HL-60/S4 treated with retinoic acid at 250 ng/mL for 4 days and 3 days (cell line): Measurements from ENCODE around the gene MRPL30.
"Not testable (repeated sequence)": the region's sequence is repeated elsewhere in the genome, so short reads cannot be mapped to it uniquely, and the experiment has no call there.

ENCODE experiments used
- in situ Hi-C: fragments of 300-500 bp; cut with MboI; formaldehyde crosslinking; loops from 2 replicates; pipeline ENCODE4 v1.7.0; 2022; ENCODE audit warnings: low sequenced_read_pairs

The MRPL30 gene

DNA sequence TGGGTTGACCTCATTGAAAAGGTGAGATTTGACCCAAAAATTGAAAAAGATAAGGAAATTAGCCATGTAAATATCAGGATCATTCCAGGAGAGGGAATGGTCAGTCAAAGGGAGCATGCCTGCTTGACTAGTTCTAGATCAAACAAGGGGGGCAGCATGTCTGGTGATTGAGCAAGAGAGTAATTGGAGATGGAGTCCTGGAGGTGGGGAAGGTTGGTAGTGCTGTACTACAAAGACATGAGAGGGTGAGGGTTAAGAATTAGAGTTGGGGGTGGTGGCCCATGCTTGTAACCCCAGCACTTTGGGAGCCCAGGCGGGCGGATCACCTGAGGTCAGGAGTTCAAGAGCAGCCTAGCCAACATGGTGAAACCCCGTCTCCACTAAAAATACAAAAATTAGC, 2.0 kb downstream of the MRPL30 start:
- in situ Hi-C loops, result no loop called here

DNA sequence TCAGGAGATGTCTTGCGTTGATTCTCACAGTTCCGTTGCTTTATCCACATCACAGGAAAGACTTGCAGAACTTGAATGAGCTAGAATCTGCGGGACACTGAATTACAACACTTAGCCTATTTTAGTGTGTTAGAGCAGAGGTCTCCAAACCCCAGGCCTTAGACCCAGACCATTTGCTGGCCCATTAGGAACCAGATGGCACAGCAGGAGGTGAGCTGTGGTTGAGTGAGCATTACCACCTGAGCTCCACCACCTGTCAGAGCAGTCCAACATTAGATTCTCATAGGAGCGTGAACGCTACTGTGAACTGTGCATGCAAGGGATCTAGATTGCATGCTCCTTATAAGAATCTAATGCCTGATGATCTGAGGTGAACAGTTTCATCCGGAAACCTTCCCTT, 3.8 kb downstream of the MRPL30 start:
- in situ Hi-C loops, result no loop called here

DNA sequence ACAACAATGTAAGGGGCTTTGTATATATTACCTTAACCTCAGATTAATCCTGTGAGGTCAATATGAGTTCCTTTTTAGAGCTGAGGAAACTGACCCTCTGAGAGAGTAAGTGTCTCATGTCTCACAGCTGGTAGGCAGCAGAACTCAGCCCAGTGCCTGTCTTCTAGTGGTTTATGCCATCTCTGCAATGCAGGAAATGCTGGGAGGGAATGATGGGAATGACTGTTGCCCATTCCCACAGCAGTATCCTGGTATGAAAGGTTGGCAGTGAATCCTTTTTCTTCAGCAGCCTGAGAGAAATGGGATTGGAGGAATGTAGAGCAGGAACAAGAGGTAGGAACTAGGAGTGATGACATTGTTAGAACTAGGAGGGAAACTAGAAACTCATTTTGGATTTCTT, 6.0 kb downstream of the MRPL30 start:
- in situ Hi-C loops, result no loop called here

DNA sequence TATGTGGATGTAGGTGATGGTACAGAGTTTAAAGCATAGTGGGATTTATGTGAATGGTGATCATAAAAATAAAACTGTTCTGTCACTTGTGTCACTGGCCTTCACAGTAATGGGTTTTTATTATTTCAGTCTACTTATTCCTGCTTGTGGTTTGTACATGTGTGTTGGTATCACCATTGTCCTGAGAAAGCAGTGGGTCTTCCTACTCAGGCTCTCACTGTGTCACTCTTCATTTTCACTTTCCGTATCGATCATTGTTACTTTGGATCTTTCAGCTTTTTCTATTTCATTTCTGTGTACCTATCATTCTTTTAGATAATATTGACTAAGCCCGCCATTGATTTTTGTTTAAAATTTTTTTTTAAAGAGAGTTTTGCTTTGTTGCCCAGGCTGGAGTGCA, 7.4 kb downstream of the MRPL30 start:
- in situ Hi-C loops, result no loop called here

DNA sequence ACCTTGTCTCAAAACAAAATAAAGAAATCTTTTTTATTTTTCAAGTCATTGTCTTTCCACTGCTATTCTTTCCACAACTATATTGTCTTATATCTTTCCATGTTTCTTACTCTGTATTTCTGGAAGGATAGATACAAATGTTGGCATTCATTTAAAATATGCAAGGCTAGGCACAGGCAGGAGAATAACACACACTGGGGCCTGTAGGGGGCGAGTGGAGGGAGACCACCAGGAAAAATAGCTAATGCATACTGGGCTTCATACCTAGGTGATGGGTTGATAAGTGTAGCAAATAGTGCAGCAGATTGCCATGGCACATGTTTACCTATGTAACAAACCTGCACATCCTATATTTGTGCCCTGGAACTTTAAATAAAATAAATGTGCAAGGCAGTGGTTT, 9.6 kb downstream of the MRPL30 start:
- in situ Hi-C loops, result no loop called here

DNA sequence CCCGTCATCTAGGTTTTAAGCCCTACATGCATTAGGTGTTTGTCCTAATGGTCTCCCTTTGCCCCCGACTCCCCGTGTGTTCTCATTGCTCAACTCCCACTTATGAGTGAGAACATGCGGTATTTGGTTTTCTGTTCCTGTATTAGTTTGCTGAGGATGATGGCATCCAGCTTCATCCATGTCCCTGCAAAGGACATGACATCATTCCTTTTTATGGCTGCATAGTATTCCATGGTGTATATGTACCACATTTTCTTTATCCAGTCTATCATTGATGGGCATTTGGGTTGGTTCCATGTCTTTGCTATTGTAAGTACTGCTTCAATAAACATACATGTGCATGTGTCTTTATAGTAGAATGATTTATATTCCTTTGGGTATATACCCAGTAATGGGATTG, 11.4 kb downstream of the MRPL30 start:
- in situ Hi-C loops, result not testable (repeated sequence)

DNA sequence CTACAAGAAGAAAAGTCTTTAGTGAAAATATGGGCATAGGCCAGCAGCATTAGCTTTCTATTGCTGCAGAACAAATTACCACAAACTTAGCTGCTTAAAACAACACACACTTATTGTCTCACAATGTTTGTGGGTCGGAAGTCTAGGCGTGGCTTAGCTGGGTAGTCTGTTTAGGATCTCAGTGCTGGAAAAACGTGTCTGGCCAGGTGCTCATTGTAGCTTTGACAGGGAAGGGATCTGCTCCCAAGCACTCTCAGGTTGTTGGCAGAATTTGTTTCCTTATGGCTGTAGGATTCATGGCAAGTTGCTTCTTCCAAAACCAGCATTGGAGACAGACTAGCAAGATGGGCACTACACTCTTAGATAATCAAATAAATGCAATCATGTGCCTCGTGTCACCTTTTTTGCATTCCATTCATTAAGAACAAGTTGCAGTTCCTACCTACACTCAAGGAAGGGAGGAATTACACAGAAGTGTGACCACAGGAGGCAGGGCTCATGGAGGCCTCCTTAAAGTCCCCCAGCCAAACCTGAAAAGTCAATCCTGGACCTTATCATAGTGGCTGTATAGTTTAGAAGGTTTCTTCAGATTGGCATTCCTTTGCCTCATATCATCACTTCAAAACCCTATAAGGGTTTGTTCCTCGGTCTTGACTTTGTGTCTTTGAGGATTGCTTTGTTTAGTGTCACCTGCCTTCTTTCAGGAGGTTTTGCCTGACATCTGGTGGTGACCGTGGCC, 17.3 kb downstream of the MRPL30 start:
- in situ Hi-C loops, result no loop called here

DNA sequence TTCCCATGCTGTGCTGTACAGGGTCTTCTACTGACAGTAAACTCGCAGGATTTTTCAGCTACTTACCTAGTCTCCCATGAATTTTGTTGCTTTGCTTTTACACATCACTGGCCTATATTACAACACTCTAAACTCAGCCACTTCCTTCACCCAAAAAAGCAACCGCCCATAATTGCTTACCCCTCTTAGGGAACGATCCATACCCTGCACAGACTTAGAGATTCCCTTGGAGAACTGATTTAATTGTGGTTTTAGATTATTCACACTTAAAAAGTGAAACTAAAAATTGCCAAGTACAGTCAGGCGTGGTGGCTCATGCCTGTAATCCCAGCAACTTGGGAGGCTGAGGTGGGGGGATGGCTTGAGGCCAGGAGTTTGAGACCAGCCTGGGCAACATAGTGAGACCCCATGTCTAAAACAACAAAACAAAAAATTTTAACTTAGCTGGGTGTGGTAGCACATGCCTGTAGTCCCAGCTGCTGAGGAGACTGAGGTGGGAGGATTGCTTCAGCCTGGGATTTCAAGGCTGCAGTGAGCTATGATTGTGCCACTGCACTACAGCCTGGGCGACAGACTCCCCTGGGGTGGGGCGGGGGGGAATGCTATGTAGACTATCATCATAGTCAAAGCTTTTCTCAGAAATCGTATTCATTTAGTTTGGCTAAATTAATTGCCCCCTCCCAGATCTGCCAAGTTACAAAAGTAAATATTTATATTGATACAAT, 19.3 kb downstream of the MRPL30 start:
- in situ Hi-C loops, result no loop called here

DNA sequence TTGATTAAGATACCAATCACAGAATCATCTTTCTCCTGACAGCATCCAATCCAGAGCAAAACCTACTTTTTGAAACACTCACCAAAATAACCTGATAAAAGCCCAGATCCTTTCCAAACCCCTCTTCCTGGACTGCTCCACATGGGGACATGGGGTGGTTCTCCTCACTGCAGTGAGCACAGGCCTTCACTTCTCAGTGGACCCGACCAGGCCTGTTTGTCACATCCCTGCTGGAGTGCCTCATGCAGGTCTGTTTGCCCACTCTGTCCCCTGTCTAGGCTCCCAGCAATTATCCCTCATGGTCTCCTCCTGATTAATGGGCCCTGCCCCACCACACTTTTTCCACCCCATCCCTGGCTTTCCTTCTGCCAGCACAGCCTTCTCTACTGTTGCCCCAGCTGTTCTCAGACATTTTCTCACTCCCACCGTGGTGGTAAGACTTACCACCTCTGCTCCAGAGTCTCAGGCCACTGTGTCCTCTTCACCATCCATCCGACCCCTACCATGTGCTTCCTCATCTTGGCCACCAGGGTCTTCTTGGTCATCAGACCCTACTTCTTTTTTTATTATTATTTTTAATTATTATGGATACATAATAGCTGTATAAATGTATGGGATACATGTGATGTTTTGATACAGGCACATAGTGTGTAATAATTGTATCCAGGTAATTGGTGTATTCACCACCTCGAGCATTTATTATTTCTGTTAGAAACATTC, 21.1 kb downstream of the MRPL30 start:
- in situ Hi-C loops, result no loop called here

DNA sequence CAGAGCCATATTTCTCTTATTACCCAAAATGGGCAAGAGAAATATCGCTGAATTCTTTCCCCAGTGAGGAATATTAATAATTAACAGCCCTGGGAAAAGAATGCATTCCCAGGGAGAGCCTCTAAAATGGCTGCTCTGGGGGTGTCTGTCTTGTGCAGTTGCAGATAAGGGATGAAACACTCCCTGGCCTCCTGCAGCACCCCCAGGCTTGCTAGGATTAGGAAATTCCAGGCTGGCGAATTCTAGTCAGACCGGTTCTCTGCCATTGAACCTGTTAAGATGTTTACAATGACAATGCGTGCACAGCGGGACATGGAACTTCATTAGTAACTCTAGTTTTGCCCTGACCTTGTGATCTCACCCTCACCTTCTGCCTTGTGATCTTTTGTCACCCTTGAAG, 24.5 kb downstream of the MRPL30 start:
- in situ Hi-C loops, result no loop called here

DNA sequence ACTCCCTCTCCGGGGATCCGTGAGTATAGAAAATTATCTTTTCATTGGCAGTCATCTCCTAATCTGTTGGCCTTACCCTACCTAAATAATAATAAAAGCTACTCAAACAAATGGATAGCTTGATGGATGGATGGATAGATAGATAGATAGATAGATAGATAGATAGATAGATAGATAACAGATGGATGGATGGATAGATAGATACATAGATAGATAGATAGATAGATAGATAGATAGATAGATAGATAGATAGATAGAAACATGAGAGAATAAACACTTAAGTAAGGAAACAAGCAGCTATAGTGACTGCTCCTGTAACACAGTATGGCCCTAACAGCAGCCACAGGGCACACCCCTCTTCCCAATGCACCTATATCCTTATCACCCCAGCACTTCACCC, 35.1 kb downstream of the MRPL30 start:
- in situ Hi-C loops, result no loop called here

DNA sequence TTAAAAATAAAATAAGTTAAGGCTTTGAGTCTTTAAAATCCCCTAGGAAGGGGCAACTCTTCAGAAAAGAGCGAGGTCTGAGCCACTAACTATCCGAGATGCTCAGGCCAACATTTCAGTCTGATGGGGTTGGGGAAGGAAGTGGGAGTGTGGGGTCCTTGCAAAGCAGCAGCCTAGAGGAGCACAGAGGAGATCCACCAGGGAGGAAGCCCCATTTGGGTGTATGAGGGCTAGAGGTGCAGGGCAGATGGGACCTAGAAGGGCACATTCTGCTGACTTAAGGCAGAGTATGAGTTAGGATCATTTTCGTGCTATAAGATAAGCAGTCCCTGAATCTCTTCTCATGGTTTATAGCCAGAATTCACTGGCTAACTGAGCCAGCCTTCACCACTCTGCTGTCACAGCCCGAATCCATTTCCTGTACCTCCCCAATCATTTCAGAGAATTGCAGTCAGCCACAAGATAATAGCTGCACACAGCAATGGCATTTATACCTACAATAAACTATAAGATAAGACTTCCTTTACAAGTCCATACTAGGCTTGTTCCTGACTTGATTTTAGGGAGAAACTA, 37.0 kb downstream of the MRPL30 start:
- in situ Hi-C loops, result no loop called here

DNA sequence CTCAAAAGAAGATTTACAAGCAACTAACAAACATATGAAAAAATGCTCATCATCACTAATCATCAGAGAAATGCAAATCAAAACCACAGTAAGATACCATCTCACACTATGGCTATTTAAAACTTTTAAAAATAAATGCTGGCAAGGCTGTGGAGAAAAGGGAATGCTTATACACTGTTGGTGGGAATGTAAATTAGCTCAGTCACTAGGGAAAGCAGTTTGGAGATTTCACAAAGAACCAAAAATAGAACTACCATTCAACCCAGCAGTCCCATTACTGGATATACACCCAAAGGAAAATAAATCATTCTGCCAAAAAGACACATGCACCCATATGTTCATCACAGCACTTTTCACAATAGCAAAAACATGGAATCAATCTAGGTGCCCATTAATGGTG, 52.2 kb downstream of the MRPL30 start:
- in situ Hi-C loops, result not testable (repeated sequence)

DNA sequence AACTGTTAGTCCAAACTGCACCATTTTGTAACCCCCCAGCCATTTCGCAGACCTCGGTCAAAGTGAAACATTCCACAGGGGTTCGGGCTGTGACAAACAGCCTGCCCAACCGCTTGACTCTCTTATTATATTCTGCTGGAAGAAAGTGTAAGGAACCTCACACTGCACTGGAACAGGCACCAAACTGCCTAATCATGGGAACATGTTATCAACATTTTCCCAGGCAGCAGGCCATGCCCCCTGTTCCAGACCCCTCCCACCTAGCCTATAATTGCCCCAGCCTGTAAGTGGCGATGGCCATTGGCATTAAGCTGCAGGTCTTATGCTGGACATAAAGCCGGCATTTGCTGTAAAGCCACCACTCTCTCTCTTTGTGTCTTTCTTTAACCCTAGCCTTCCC, 57.6 kb downstream of the MRPL30 start:
- in situ Hi-C loops, result no loop called here

DNA sequence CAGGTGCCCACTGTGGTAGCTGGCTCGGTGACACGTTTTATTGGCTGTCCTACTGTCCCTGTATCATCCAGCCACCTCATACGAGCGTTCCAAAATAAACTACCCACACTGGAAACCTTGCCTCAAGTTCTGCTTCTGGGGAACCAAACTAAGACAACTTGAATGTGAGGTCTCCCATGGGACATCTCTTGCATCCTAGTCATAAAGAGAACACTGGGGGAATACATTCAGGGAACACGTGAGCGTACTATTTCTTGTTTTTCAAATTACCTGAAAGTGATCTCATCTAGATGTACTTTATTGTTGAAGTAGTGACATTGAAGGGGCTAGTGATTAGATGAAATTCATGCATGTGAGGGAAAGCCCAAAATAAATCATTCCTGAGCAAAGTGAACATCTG, 59.4 kb downstream of the MRPL30 start:
- in situ Hi-C loops, result no loop called here

DNA sequence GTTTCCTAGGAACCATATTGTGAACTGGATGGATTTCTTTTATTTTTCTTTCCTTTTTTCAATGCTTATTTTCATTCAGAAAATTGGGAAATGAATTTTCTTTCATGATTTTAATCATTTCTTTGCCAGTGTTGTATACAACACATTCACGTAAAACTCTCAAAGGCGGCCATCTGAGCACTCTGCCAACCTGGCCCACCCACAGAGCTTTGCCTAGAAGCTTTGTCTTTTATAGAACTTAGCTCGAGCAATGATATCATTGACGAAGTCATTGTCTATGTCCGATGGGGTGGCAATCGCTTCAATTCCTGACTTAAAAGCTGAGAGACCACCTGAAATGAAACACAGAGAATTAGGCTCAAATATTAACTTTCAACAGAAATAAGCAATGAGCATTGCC, 61.2 kb downstream of the MRPL30 start:
- in situ Hi-C loops, result no loop called here
